Myocyte (in vitro differentiated cells): ENCODE measurements around the gene MT1M. TPM values are rescaled to one million over a fixed set of nuclear protein-coding genes. Genes with fewer than 3 reads are reported as not detected.

ENCODE experiments used
- DNase-seq: peaks from one replicate; pipeline ENCODE4 v3.0.0-alpha.2; 2012; ENCODE audit warnings: low read depth
- total RNA-seq: library from RNA; depleted of rRNA; stranded (reverse); fragments of >200 nt; gene quantifications from 2 replicates; pipeline ENCODE4 v1.2.3, GENCODE V29; 2014

The MT1M gene
- total RNA-seq, 1 donor from 2014 or later: not detected

DNA sequence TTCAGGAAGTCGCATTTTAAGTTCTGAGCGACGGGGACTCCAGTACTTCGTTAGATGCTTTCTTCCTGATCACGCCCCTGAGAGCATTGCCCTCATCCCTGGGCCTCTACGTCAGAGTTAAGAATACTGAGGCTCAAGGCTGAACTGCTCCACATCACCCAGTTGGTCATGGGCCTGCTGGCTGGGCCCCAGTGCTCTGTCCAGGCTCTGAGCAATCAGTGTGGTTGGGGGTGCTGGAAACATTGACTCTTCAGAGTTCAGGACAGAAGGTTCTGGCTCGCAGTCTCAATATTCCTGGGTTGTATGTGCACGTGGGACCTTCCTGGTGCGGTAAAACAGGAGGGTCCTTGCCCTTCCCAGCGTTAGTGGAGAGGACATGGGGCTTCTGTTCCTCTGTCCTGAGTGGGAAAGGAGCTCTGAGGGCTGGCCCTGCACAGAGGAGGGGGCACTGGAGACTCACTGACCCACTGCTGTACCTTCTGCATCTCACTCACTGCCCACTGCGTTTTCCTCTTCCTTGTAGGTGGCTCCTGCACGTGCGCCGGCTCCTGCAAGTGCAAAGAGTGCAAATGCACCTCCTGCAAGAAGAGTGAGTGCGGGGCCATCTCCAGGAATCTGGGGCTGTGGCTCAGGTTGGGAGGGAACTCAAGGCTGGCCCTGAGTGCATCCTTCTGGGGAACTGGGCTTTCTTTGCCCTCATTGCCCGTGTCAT lies 6.4 kb upstream of the MT1M start:
- peak; percentile 85 for DNase-seq

DNA sequence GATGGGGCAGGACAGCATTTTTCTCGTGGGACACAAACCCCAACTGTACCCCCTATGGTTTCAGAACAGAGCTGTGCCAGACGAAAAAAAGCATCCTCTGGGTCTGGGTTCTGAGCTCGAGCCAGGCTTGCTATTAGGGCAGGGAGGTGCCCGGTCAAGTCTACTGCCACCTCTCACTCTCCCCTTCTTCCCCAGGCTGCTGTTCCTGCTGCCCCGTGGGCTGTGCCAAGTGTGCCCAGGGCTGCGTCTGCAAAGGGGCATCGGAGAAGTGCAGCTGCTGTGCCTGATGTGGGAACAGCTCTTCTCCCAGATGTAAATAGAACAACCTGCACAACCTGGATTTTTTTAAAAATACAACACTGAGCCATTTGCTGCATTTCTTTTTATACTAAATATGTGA lies 5.8 kb upstream of the MT1M start:
- no peak for DNase-seq

- DNase-seq: no peak
These were observed 3.7 kb upstream of the MT1M start for GRCh38 chr16:56628486-56629350.

DNA sequence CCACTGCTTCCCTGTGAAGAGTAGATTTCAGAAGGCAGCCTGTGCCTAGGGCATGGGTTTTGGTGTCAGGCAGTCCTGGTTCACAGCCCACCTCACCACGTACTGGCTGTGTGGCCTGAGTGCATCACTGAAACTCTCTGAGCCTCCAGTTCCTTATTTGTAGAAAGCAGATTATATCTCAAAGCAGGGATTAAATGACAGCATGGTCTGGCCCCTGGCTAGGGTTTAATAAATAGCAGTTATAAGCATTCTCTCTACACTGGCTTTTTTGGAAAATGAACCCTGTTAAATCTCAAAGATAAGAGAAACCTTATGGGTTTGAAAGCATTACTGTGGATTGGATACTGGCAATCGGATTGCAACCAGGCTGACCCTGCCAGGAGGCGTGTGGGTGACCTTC lies 2.9 kb upstream of the MT1M start:
- no peak for DNase-seq

GRCh38 chr16:56630134-56630533 lies 2.3 kb upstream of the MT1M start:
- no peak for DNase-seq

DNA sequence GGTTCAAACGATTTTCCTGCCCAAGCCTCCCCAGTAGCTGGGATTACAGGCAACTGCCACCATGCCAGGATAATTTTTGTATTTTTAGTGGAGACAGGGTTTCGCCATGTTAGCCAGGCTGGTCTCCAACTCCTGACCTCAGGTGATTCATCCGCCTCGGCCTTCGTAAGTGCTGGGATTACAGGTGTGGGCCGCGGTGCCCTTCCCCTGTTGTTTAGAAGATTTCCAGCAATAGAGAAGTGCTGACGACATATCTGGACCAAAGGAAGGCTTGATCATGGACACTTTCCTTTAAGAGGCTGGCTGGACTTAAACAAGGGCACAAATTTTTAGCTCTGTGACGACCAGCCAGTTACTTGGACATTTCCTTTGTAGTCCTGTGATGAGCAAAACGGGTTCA lies 1.3 kb upstream of the MT1M start:
- DNase-seq: no peak

DNA sequence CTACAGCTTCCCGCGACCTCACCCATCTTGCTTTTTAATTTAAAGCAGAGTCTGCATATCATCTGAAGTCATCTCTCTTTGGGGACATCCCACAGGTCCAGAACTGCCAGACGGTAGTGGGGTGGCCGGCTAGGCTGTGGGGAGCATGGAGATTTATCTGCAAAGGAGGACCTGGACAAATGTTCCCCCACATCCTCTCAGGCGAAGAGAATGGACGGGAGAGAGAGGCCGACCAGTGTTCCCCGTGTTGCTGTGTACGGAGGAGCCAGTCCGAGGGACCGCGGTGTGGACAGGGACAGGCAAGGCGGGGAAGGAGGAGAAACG lies 665 bp upstream of the MT1M start:
- DNase-seq: no peak

DNA sequence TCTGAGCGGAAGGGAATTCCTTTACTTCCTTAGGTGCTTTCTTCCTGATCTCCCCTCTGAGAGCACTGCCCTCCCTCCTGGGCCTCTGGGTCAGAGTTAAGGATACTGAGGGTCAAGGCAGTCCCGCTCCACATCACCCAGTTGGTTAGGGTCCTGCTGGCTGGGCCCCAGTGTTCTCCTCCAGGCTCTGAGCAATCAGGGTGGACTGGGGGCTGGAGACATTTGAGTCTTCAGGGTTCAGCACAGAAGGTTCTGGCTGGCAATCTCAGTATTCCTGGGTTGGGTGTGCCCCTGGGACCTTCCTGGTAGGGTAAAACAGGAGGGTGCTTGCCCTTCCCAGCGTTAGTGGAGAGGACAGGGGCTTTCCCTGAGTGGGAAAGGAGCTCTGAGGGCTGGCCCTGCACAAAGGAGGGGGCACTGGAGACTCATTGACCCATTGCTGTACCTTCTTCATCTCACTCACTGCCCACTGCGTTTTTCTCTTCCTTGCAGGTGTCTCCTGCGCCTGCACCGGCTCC lies 448 bp downstream of the MT1M start:
- DNase-seq: no peak

- DNase-seq: no peak
These were observed 1.1 kb downstream of the MT1M start for GRCh38 chr16:56633535-56633934.

DNA sequence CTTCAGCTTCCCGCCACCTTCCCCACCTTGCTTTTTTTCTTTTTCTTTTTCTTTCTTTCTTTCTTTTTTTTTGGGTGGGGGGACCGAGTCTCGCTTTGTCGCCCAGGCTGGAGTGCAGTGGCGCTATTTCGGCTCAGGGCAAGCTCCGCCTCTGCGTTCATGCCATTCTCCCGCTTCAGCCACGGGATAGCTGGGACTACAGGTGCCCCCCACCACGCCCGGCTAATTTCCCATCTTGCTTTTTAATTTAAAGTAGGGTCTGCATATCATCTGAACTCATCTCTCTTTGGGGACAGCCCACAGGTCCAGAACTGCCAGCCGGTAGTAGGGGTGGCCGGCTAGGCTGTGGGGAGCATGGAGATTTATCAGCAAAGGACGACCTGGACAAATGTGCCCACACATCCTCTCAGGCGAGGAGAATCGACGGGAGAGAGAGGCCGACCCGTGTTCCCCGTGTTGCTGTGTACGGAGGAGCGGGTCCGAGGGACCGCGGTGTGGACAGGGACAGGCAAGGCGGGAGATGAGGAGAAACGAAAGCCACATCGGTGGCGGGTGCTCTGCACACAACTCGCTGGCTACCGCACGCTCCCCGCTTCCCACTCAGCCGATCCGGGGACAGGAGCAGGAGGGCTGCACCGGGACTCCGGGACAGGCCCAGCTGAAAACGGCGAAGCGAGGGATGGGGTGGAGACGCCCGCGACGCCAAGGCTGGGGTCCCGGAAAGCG lies 2.4 kb downstream of the MT1M start:
- no peak for DNase-seq

- no peak for DNase-seq
These were observed 3.0 kb downstream of the MT1M start for GRCh38 chr16:56635441-56635967.

DNA sequence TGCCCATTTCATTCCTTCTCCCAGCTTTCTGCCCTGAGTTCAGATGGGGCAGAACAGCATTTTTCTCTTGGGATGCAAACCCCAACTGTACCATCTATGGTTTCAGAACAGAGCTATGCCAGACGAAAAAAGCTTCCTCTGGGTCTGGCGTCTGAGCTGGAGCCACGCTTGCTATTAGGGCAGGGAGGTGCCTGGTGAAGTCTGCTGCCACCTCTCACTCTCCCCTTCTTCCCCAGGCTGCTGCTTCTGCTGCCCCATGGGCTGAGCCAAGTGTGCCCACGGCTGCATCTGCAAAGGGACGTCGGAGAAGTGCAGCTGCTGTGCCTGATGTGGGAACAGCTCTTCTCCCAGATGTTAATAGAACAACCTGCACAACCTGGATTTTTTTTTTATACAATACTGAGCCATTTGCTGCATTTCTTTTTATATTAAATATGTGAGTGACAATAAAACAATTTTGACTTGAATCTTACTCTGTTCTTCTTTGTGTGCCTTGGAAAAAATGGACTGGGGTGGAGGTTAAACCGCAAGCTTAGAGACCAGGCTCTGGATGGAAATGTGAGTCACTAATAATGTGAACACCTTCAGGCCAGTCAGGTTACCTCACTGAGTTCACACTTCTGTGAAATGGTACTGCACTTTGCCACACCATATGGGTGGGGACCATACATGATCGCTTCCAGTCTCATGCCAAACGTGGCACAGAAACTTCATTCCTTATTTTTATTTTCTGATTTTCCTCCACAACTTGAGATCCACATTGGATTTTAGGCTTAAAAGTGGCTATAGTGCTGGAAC lies 4.4 kb downstream of the MT1M start:
- no peak for DNase-seq

DNA sequence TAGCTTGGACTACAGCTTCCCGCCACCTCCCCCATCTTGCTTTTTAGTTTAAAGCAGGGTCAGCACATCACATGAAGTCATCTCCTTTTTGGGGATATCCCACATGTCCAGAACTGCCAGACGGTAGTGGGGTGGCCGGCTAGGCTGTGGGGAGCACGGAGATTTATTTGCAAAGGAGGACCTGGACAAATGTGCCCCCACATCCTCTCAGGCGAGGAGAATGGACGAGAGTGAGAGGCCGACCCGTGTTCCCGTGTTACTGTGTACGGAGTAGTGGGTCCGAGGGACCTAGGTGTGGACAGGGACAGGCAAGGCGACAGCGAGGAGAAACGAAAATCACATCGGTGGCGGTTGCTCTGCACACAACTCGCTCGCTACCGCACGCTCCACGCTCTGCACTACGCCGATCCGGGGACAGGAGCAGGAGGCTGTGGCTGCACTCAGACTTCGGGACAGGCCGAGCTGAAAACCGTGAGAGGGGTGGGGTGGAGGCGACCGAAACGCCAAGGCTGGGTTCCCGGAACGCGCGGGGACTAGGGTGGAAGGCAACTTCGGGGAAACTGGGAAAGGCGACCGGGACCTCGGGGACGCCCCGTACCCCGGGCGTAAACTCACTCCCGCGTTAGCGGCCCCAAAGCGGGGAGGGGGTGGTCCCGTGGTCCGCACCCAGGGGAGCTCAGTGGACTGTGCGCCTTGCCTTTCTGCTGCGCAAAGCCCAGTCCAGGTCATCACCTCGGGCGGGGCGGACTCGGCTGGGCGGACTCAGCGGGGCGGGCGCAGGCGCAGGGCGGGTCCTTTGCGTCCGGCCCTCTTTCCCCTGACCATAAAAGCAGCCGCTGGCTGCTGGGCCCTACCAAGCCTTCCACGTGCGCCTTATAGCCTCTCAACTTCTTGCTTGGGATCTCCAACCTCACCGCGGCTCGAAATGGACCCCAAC lies 5.6 kb downstream of the MT1M start, which contains the start of gene MT1A:
TSS of gene MT1A (plus strand) at position 853 of the 937 bp plus-strand sequence. CDS start at position 926, 73 bp downstream.
- DNase-seq: no peak

- no peak for DNase-seq
These were observed 6.6 kb downstream of the MT1M start for GRCh38 chr16:56639045-56639444.

DNA sequence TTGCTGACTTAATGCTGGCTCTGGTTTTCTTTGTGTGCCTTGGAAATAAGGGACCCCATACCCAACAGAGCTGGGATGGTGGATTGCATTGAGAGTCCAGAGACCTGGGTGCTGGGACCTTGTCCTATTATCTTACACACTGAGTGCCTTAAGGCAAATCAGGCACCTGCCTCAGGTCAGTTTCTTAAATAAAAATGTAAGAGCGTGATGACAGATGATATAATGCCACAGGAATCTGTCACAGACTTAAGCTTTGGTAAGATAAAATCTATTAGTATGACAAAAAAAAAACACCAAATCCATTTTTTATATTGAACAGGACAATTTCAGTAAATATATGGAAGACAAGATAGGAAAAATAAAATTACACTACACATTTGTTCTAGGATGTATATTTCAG lies 7.6 kb downstream of the MT1M start:
- no peak for DNase-seq

- peak; percentile 77 for DNase-seq
These were observed 8.7 kb downstream of the MT1M start for GRCh38 chr16:56641166-56641565.

GRCh38 chr16:56643080-56643778 lies 10.8 kb downstream of the MT1M start:
- DNase-seq: peak; percentile 24

- DNase-seq: no peak
These were observed 11.4 kb downstream of the MT1M start for GRCh38 chr16:56643833-56644232.

- no peak for DNase-seq
These were observed 12.9 kb downstream of the MT1M start for GRCh38 chr16:56645311-56645710.
